ENCODE measurements around the gene PRSS27. TPM values are rescaled to one million over a fixed set of nuclear protein-coding genes. Genes with fewer than 3 reads are reported as not detected.
A peak's percentile ranks its signal among the peaks of the same experiment; 100 is the strongest.
"Not testable (repeated sequence)": the region's sequence is repeated elsewhere in the genome, so short reads cannot be mapped to it uniquely, and the experiment has no call there.

Gene PRSS27
- total RNA-seq, 1 donor from 2014 or later: 2.1 TPM

DNA sequence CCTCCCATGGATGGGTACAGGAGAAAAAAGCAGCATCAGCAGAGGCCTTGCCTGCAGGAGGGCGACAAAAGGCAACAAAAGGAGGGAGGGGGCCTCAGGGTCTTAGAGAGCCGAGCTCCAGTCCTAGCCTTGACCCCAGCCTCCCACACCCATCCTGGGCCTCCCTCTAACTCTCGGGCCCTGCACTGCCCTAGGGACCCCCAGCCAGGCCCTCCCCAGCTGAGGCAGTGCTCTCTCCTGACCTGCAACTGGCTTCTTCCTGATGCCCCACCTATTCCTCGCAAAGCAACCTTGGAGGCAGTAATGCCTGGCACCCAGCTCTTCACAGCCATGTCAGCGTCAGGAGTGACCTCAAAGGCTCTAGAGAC, 17.2 kb upstream of the PRSS27 start:
- intact Hi-C loops (cut with DNase I): no loop called here
- ATAC-seq: no peak
- DNase-seq (ENCODE audit: low spot score): no peak

DNA sequence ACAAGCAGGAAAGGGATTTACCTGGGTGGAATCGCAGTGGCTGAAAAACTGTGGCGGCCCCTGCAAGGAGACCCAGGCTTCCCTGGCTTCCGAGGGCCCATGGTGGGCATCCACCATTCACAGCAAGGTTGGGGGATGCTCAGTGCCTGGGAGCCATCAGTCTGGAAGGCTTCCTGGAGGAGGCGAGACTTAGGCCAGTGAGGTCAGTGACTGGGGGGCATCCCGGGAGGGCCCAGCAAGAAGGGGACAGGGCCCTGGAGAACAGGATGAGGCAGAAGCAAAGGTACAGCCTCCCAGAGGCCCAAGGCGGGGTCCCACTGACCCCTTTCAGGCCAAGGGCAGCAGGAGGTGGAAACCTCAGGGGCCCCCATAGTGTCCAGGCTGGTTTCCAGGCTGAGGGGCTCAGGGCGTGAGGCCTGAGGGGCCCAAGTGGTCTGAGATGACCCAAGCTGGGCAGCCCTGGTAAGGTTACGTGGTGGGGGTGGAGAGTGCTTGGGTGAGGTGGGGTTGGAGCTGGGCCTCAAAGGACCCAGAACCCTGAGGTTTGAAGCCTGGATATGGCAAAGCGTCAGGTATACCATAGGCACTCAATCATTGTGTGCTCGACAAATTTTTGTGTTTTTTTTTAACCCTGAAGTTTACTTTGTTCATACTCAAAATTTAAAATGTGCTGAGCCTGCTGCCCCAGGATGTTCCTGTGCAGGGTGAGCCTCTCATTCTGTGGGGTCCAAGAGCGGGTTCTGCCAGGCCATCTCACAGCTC, 16.6 kb upstream of the PRSS27 start:
- ATAC-seq (no peak), DNase-seq (ENCODE audit: low spot score) (no peak)
- intact Hi-C loops (cut with DNase I): no loop called here

DNA sequence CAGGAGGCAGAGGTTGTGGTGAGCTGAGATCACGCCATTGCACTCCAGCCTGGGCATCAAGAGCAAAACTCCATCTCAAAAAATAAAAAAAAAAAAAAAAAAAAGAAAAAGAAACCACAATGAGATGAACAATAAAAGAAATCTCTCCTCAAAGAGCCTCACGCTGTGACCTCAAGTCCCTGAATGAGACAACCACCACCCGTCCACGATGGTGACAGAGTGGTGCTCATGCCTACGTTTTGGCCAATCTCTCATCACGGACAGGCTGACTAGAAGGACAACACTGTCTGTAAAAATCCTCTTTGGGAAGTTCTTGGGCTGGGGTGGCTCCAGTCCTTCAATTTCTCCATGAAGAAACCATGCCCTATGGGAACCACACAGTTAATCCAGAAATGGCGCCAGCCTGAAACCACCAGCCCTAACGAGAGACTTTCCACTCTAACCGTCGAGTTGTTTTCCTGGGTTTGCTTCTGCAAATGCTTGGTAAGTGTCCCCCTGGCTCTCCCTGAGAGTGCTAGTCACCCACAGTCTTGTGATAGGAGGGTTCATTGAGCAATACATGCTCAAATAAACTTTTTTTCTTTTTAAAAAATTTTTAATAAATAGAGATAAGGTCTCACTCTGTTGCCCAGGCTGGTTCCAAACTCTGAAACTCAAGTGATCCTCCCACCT, 15.0 kb upstream of the PRSS27 start:
- no peak for ATAC-seq
- intact Hi-C loops (cut with DNase I): no loop called here
- no peak for DNase-seq (ENCODE audit: low spot score)

DNA sequence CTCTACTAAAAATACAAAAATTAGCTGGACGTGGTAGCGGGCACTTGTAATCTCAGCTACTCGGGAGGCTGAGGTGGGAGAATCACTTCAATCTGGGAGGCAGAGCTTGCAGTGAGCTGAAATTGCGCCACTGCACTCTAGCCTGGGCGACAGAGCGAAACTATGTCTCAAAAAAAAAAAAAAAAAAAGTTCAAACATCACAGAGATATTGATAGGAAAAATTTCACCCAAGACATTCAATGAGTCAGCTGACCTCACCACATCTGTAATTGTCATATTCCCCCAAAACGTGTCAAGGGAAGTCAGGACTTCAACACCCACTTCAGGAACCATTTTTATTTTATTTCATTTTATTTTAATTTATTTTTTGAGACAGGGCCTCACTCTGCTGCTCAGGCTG, 8.0 kb upstream of the PRSS27 start:
- DNase-seq (ENCODE audit: low spot score) (no peak), ATAC-seq (no peak)
- intact Hi-C loops (cut with DNase I): no loop called here

DNA sequence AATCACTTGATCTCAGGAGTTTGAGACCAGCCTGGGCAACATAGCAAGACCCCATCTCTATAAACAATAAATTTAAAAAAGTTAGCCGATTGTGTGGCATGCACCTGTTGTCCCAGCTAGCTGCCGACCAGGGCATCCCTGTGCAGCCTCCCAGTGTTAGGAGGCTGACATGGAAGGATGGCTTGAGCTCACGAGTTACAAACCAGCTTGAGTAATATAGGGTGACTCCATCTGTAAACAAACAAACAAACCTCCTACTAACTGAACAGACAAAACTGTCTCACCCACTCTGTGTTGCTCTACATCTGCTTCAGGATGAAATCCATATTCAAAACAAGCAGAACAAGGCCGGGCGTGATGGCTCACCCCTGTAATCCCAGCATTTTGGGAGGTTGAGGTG, 6.9 kb upstream of the PRSS27 start:
- intact Hi-C loops (cut with DNase I): no loop called here
- ATAC-seq (no peak), DNase-seq (ENCODE audit: low spot score) (no peak)

DNA sequence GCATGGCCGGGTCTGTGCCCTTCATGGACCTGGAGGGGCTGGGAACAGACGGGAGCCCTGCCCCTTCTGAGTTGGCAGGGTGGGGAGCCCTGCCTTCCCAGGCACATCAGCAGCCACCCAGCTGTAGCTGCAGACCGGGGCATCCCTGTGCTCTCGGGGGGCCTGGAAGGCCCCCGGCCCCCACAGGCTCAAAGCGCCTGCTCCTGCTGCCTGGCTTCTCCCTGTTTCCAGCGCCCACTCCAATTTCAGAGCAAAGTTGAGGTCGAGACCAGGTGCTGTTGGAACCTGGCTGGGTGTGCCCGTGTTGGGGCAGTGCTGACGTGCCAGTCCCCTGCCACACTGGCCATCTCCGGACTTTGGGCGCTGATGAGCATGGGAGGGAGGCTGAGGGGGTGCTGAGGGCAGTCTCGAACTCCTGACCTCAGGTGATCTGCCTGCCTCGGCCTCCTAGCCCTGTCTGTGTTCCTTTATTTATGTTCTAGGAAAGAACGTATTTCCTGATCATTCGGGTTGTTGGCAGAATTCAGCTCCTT, 4.9 kb upstream of the PRSS27 start:
- ATAC-seq (no peak), DNase-seq (ENCODE audit: low spot score) (no peak)
- intact Hi-C loops (cut with DNase I): no loop called here

DNA sequence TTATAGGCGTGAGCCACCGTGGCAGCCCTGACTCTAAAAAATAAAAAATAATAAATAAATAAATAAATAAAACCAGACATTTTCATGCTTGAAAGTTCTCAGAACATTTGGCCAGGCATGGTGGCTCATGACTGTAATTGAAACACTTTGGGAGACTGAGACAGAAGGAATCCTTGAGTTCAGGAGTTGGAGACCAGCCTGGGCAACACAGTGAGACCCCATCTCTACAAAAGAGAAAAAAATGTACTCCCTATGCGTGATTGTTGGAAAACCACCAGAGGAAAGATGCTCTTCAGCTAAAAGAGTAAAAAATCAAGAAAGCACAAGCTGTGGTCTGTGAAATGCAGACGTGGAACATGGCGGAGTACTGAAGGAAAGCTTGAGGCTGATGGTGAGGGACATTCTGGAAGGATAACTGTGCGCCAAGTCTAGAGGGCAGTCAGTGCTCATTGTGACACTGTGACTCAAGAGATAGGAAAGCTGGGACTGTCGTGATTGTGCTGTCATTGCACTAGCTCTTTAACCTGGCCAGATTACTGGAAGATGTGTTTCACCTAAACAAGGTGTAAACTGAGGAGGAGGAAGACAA, 4.2 kb upstream of the PRSS27 start:
- no peak for ATAC-seq
- intact Hi-C loops (cut with DNase I): no loop called here
- no peak for DNase-seq (ENCODE audit: low spot score)

DNA sequence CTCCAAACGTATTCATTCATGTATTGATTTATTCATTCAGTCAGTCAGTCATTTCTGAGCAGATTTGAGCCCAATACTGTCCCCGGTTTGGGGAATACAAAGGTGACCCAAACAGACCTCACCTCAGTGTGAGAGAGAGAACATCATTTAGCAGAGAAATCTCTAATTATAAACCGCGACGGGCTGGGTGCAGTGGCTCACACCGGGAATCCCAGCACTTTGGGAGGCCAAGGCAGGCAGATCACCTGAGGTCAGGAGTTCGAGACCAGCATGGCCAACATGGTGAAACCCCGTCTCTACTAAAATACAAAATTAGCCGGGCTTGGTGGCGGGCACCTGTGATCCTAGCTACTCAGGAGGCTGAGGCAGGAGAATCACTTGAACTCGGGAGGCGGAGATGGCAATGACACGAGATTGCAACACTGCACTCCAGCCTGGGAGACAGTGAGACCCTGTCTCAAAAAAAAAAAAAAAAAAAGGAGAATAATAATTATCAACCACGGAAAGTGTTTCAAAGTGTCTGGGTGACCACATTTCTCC, 1.7 kb upstream of the PRSS27 start:
- DNase-seq (ENCODE audit: low spot score); intact Hi-C loops (cut with DNase I): not testable (repeated sequence)
- ATAC-seq: peak; percentile 3

DNA sequence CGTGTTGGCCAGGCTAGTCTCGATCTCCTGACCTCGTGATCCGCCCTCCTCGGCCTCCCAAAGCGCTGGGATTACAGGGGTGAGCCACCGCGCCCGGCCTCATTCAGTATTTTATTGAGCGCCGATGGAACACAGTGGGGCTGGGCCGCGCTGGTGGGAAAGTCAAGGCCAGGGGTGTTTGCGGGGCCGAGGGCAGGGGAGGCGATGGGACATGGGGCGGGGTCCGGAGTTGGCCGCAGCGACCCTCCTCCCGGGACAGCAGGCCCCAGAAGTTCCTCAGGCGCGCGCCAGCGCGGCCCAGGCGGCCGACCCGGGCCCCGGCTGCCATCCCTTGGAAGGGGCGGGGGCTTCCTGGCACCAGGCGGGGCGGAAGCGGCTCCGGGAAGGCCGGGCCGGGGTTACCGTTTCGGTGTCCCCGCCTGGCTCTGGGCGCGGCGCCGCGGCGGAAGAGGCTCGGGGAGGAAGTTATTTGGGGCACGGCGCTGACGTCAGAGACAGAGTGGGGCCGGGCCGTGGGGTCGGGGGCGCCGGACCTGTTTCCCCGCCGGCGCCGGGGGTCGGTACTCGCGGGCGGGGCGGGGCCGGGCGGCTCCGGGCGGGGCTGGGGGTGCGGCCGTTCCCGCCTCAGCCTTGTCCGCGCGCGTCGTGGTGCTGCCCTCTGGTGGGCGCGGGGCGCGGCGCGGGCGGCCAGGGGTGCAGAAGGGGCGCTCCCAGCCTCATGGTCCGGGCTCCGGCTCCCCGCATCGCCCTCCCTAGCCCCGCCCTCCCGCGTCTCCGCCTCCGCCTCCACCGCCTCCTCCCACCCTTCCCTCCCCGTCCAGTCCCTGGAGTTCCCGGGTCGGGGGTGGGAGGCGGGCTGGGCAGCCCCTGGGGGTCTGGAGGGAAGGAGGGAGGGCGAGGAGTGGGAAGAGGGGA, 952 bp upstream of the PRSS27 start:
- ATAC-seq: peak; percentile 86
- peak; percentile 86 for DNase-seq (ENCODE audit: low spot score)
- intact Hi-C loops (cut with DNase I): no loop called here

DNA sequence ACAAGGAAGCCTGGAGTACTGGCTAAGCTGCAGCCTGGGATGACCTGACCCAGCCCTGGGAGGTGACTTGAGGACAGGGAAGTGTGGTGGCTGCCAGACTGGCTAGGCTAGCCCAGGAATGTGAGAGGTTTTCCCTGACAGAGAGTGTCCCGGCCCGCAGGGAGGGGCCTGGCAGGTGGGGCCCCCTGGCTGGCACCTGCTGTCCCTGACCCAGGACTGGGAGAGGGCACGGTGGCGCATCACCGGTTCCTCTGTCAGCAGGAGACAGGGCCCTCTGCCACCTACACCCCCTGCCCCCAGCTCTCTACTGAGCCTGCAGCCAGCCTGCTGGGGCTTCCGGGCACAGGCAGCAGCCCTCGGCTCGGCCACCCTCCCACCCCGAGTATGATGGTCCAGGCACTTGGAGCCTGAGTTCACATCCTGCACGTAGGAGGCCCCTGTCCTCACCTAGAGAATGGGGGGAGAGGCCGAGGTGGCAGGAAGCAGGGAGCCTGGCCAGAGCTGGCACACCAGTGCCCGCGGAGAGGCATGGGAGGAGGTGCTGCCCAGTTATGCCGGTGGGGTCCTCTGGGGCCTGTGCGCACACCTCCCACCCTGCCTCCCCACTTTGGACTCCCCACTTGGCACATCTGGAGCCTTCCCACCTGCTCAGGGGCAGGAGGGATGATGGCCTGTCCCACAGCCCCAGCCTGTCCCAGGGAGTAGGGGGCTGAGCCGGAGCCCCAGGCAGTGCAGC, 528 bp downstream of the PRSS27 start:
- DNase-seq (ENCODE audit: low spot score) (no peak), ATAC-seq (no peak)
- intact Hi-C loops (cut with DNase I): no loop called here

DNA sequence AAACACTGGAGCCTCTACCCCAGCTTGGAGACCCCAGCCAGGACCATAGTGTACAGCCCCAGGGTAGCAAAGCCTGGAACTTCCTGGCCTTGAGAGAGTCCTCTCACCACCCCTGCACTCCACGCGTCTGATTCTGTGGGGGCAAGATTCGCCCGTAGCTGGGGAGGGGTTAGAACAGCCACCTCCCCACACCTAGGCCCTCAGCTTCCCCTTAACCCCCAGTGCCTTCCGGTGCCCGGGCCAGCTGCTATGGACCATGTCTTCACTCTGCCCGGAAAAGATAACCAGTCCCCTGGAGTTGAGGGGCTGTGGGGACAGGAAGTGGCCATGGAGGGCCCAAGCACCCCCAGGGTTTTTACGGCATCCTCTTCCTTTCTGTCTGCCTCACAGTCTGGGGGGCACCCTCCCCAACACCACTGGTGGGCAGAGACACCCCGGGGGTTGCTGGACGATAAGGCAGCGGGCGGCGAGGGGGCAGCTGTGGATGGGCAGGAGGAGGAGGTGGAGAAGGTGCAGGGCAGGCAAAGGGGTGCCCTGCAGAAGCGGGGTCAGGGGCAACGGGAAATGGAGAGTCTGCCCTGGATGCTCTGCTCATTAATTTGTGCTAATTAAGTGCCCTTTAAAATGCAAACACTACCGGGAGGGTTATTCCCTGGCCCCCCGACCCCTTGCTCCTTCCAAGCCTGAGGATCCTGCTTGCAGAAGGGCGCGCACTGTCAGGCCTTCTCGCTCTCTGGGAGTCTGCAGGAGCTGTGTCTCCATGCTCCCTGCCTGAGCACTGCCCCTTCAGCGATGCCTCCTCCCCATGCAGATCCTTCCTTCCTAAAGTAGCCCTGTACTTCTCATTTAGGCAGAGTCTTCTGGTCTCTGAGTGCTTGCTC, 2.4 kb downstream of the PRSS27 start:
- intact Hi-C loops (cut with DNase I): no loop called here
- DNase-seq (ENCODE audit: low spot score): no peak

DNA sequence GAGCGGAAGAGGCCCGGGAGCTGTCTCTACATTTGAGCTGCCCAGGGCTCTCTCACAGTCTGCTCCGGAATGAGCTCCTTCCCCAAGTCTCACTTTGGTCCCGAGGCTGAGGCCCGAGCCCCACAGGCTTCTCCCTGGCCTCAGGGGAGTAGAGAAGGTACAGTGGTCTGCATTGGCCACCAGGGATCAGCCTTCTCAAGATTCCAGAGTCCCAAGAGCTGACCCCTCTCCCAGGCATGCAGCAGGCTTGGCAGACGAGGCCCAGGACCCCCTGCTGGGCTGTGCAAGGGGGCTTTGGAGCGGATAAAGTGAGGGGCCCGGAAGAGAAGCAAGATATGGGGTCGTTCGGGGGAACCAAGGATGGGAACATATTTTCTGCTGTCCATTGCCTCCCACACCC, 3.1 kb downstream of the PRSS27 start:
- ATAC-seq (no peak), DNase-seq (ENCODE audit: low spot score) (no peak)
- intact Hi-C loops (cut with DNase I): no loop called here

More for the DNA sequence above, 2.4 kb downstream of the PRSS27 start:
- ATAC-seq: no peak

DNA sequence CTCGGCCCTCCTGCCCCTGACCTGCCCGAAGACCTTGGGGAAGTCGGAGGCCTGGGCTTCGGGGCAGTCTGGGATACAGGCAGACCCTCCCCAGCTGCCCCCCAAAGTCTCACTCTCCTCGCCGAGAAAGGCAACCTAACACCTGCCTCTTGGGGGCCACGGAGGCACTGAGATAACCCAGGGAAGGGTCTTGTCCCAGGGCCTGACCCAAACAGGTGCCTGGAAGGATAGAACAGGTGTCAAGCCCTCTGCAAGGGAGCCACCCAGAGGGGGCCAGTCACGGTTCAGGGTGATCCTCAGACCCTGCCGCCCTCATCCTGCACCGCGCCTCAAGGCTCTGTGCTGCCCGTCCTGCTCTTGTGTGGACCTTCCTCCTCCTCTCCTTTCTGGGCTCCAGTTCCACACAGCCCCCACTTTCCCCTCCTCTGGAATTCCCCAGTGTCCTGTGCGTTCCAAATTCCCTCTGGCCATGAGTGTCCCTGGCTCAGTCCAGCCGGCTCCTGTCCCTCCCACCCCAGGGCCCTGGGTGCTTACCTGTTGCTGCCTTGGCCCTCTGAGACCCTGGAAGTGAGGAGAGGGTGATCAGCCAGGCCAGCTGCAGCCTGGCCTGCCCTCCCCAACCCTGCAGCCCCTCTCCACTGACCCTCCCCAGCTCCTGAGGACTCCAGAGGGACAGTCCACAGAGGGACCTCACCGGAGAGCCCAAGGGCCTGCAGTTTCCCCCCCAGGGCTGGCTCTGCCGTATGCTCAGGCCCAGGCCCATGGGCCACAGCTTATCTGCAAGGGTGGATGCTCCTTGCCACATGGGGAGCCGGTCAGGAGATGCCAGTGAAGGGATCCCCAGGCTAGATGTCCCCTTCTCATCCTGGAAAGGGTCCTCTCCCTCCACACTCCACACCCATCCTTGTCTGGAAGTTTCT, 3.8 kb downstream of the PRSS27 start:
- ATAC-seq (no peak), DNase-seq (ENCODE audit: low spot score) (no peak)
- intact Hi-C loops (cut with DNase I): no loop called here

DNA sequence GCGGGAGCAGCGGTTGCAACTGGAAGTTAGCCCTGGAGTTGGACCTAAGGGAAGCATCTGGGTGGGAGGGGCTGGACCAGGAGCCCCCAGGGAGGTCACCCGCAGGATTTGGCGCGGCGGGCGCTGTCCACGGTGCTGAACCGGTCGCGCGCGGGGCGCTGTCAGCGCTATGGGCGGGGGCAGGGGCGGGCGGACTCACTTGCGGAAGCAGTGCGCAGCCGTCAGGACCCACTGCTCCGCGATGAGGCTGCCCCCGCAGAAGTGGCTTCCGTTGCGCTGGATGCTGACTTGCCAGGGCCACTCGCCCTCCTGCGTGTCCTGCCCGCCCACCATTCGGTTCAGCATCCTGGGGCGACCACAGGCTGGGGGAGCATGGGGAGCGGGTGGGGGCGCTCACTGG, 4.5 kb downstream of the PRSS27 start:
- peak; percentile 69 for ATAC-seq
- DNase-seq (ENCODE audit: low spot score): peak; percentile 80
- intact Hi-C loops (cut with DNase I): no loop called here

DNA sequence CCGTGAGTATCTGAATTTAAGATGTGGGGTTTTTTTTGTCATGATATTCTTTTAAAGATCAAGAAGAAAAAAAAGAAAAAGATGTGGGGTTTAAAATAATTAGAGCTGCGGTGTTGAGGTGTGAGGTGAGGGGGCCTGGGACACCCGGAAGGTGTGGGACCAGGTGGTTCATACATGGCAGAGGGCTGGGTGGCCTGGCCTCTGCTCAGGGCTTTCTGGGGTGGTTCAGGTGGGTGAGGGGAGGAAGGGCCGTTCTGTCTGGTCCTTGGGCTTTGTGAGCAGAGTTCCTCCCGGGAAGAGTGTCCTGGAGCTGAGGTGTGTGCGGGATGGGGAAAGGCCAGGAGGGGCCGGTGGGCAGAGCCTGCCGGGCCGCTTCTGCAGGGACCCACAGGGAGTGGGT, 5.0 kb downstream of the PRSS27 start:
- ATAC-seq (no peak), DNase-seq (ENCODE audit: low spot score) (no peak)
- intact Hi-C loops (cut with DNase I): no loop called here
